Sigmoid colon (tissue), 4 donors: ENCODE measurements around the gene UBP1.

Experiments used
- EP300 ChIP-seq, 4 donors: sonication (generic); formaldehyde crosslinking; IDR thresholded peaks; one replicate each; pipeline ENCODE4 v1.6.1; 2017; ENCODE audit warnings: antibody characterized with exemption in 4 of 4
- POLR2A ChIP-seq, 2 donors: fragments of 450-650 bp; IDR thresholded peaks; one replicate each; pipeline ENCODE4 v1.6.1; 2016; ENCODE audit warnings: antibody characterized with exemption in 2 of 2, mild to moderate bottlenecking in 2 of 2, moderate library complexity in 2 of 2
- POLR2AphosphoS5 ChIP-seq, 4 donors: sonication (generic); formaldehyde crosslinking; IDR thresholded peaks; one replicate each; pipeline ENCODE4 v1.6.1; 2017; ENCODE audit warnings: antibody characterized with exemption in 4 of 4
- TF ChIP-seq, protein P1 (sequence below), 4 experiments: fragments of 450-650 bp in 3 of 4; fragments of 200-600 bp in 1 of 4; IDR thresholded peaks; one replicate each; pipeline ENCODE4 v1.5.1; 2016 to 2019; ENCODE audit warnings: antibody characterized with exemption in 4 of 4, mild to moderate bottlenecking in 3 of 4, moderate library complexity in 2 of 4

DNA sequence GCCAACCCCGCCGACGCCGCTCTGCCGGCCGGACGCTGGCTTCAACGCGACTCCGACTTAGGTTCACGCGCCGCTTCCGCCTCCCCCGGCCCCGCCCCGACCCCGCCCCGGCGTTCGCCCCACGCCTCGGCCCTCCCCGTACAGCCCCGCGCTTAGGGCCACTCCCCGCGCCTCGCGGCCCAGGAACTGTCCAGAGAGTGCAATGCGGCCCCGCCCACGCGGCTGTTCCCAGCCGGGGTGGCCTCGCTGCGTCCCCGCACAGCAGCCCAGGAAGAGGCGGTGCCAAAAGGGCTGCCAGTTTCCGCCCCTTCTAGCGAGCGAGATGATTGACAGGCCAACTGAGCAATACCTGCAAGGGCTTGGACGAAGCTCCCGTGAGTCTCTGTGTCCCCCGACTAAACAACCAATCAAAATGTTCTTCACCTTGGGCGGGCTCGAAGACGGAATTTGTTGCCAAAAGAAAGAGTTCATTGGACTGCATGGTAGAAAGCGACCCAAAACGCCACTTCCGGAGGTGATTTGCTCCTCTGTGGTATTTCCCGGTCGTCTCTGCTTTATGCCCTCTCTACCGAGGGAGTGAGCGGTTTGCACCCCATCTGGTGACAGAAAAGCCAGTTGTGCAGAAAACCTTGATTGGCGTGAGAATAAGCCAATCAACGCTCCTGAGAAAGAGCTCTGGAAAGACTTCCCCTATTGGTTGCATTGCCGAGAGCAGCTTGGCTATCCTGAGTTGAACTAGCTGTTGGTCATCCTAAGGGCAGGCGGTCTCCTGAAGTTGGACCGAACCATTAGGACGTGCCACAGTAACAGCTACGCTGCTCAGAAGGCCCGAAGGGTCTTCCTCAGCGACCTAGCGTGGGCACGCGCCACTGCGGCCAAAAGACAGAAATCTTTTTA lies at the start of gene UBP1:
- TF ChIP-seq, protein P1, sequence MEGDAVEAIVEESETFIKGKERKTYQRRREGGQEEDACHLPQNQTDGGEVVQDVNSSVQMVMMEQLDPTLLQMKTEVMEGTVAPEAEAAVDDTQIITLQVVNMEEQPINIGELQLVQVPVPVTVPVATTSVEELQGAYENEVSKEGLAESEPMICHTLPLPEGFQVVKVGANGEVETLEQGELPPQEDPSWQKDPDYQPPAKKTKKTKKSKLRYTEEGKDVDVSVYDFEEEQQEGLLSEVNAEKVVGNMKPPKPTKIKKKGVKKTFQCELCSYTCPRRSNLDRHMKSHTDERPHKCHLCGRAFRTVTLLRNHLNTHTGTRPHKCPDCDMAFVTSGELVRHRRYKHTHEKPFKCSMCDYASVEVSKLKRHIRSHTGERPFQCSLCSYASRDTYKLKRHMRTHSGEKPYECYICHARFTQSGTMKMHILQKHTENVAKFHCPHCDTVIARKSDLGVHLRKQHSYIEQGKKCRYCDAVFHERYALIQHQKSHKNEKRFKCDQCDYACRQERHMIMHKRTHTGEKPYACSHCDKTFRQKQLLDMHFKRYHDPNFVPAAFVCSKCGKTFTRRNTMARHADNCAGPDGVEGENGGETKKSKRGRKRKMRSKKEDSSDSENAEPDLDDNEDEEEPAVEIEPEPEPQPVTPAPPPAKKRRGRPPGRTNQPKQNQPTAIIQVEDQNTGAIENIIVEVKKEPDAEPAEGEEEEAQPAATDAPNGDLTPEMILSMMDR (IDR thresholded peaks at IDR 0.05) = no peak
- TF ChIP-seq POLR2AphosphoS5 (IDR thresholded peaks at IDR 0.05) = peak; percentile 90 to 96 (median 94)
- peak; percentile 77 to 83 for TF ChIP-seq POLR2A (IDR thresholded peaks at IDR 0.05)
- no peak for TF ChIP-seq EP300 (IDR thresholded peaks at IDR 0.05)
